A673 (cell line): Measurements from ENCODE around the gene KBTBD13.

Source experiments
- EZH2 ChIP-seq: fragments of 200-600 bp; sonication (generic); IDR thresholded peaks from 2 replicates; pipeline ENCODE4 v1.6.1; 2017; ENCODE audit warnings: borderline replicate concordance, low read depth, mild to moderate bottlenecking, mixed read lengths, antibody characterized with exemption, low read length; ENCODE audit not compliant: poor library complexity, severe bottlenecking
- TF ChIP-seq, protein P1 (sequence below): fragments of 300-800, 200-600 bp; sonication (generic); conservative IDR thresholded peaks from 2 replicates; pipeline ENCODE4 v1.5.1; 2017; ENCODE audit warnings: low read depth, mild to moderate bottlenecking, antibody characterized with exemption, low read length, moderate library complexity, mixed read lengths

DNA sequence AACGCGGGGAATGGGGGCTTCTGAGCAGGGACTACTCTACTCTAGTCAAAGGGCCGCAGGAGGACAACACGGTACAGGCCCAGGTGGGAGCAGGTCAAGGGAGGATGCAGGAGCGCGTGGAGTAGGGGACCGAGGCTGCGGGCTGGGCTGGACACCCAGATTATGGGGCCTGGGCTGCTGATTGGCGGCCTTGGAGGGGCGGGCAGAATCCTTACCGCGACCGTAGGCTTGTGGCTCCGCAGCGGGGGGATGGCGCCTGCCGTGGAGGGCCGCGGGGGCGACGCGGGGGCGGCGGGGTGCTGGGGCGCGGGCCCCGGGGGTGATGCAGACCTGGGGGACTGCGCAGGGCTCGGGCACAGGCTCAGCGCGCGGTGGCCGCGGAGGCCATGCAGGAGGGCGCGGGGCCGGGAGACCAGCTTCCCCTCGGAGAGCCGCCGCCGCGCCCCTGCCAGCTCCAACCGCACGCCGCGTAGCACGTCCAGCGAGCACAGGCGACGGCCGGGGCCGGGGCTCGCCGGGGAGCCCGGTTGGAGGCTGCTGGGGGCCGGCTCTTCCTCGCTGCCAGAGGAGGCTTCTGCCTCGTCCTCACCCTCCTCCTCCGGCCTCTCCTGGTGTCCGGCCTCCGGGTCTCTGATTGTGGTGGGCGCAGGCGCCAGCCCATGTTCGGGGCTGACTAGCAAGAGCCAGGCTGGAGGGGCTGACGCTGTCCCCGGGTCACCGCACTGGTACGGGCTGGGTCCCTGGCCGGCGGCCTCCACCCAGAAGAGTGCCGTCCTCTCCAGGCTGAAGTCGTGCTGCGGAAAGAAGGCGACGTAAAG is 25.6 kb downstream of the KBTBD13 start:
- TF ChIP-seq, protein P1, sequence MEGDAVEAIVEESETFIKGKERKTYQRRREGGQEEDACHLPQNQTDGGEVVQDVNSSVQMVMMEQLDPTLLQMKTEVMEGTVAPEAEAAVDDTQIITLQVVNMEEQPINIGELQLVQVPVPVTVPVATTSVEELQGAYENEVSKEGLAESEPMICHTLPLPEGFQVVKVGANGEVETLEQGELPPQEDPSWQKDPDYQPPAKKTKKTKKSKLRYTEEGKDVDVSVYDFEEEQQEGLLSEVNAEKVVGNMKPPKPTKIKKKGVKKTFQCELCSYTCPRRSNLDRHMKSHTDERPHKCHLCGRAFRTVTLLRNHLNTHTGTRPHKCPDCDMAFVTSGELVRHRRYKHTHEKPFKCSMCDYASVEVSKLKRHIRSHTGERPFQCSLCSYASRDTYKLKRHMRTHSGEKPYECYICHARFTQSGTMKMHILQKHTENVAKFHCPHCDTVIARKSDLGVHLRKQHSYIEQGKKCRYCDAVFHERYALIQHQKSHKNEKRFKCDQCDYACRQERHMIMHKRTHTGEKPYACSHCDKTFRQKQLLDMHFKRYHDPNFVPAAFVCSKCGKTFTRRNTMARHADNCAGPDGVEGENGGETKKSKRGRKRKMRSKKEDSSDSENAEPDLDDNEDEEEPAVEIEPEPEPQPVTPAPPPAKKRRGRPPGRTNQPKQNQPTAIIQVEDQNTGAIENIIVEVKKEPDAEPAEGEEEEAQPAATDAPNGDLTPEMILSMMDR = peak; percentile 9; the same call in 1 of the 2 replicates
- TF ChIP-seq EZH2 = no peak
